ENCODE measurements around the gene CAST.

CAST gene

GRCh38 chr5:96772542-96772941 is 110.4 kb downstream of the CAST start:
- CTCF ChIA-PET, result interaction anchor here (1.0 to 2.3 kb wide), 2 partner anchors 20 to 389 kb away, joined by 5 to 6 read pairs; no protein-coding TSS in a partner anchor
- POLR2A ChIA-PET, result no interaction called here
- no peak overlapping the region for H3K27ac ChIP-seq (ENCODE audit: extremely low read depth, low read depth, low read length)
- peaks cover 48 to 86% of the 10 kb centered on the region in 2 experiments for H3K36me3 ChIP-seq (ENCODE audit: control insufficient read depth in 2 of 2, insufficient read depth in 1 of 2, low read length in 2 of 2)
- no peaks in the 10 kb centered on the region for H3K4me1 ChIP-seq (ENCODE audit: control insufficient read depth, insufficient read depth, low read length)
- H3K4me3 ChIP-seq (ENCODE audit: low read depth, low read length), result no peak overlapping the region
- TF ChIP-seq ZNF658 (tag by site-specific recombination; IDR thresholded peaks at IDR 0.05), result no peak
- no peak for TF ChIP-seq ZNF133 (tag by site-specific recombination; IDR thresholded peaks at IDR 0.05)
- TF ChIP-seq ZNF223 (tag by site-specific recombination; IDR thresholded peaks at IDR 0.05), result no peak
- TF ChIP-seq ZNF571 (tag by site-specific recombination; IDR thresholded peaks at IDR 0.05), result no peak
- TF ChIP-seq, protein P1, sequence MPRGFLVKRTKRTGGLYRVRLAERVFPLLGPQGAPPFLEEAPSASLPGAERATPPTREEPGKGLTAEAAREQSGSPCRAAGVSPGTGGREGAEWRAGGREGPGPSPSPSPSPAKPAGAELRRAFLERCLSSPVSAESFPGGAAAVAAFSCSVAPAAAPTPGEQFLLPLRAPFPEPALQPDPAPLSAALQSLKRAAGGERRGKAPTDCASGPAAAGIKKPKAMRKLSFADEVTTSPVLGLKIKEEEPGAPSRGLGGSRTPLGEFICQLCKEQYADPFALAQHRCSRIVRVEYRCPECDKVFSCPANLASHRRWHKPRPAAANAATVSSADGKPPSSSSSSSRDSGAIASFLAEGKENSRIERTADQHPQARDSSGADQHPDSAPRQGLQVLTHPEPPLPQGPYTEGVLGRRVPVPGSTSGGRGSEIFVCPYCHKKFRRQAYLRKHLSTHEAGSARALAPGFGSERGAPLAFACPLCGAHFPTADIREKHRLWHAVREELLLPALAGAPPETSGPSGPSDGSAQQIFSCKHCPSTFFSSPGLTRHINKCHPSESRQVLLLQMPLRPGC (tag by site-specific recombination; IDR thresholded peaks at IDR 0.05), result no peak
- no peak for TF ChIP-seq ZSCAN30 (tag by site-specific recombination; IDR thresholded peaks at IDR 0.05)
- TF ChIP-seq ZNF132 (tag by site-specific recombination; IDR thresholded peaks at IDR 0.05; ENCODE audit: borderline replicate concordance), result no peak
- no peaks in the 10 kb centered on the region for H3K9me3 ChIP-seq (ENCODE audit: control insufficient read depth, insufficient read depth, low read depth, low read length)

GRCh38 chr5:96775050-96775449 is 112.9 kb downstream of the CAST start:
- peaks cover 26 to 81% of the 10 kb centered on the region in 2 experiments for H3K36me3 ChIP-seq (ENCODE audit: control insufficient read depth in 2 of 2, insufficient read depth in 1 of 2, low read length in 2 of 2)
- TF ChIP-seq ZNF223 (tag by site-specific recombination; IDR thresholded peaks at IDR 0.05), result no peak
- H3K4me3 ChIP-seq (ENCODE audit: low read depth, low read length), result no peak overlapping the region
- no peaks in the 10 kb centered on the region for H3K4me1 ChIP-seq (ENCODE audit: control insufficient read depth, insufficient read depth, low read length)
- ChIA-PET POLR2A (no interaction called here), CTCF (no interaction called here)
- no peak overlapping the region for H3K27ac ChIP-seq (ENCODE audit: extremely low read depth, low read depth, low read length)
- no peaks in the 10 kb centered on the region for H3K9me3 ChIP-seq (ENCODE audit: control insufficient read depth, insufficient read depth, low read depth, low read length)

DNA sequence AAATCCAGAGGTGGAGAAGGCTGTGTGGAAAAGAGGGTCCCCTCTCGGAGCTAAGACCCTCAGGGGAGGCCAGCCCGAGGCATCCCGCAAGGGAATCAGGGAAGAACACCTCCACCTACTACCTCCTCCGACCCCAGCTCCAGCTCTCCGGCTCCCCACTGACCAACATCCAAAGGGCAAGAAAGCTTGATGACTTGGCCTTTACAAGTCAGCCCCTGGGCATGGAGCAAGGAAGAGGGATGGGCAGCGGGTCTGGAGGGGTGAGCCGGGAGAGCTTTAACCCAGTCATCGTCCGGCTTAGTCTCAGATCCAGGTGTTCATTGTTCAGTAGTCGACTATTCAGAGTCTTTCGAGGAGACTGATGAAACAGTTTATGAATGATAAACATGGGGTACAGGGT is 113.5 kb downstream of the CAST start:
- H3K9me3 ChIP-seq (ENCODE audit: control insufficient read depth, insufficient read depth, low read depth, low read length), result no peaks in the 10 kb centered on the region
- H3K27ac ChIP-seq (ENCODE audit: extremely low read depth, low read depth, low read length), result no peak overlapping the region
- peaks cover 20 to 75% of the 10 kb centered on the region in 2 experiments; a peak in 2 of 3 replicates for H3K36me3 ChIP-seq (ENCODE audit: control insufficient read depth in 2 of 2, insufficient read depth in 1 of 2, low read length in 2 of 2)
- no peak for TF ChIP-seq ZNF585B (tag by site-specific recombination; IDR thresholded peaks at IDR 0.05)
- TF ChIP-seq, protein P2, sequence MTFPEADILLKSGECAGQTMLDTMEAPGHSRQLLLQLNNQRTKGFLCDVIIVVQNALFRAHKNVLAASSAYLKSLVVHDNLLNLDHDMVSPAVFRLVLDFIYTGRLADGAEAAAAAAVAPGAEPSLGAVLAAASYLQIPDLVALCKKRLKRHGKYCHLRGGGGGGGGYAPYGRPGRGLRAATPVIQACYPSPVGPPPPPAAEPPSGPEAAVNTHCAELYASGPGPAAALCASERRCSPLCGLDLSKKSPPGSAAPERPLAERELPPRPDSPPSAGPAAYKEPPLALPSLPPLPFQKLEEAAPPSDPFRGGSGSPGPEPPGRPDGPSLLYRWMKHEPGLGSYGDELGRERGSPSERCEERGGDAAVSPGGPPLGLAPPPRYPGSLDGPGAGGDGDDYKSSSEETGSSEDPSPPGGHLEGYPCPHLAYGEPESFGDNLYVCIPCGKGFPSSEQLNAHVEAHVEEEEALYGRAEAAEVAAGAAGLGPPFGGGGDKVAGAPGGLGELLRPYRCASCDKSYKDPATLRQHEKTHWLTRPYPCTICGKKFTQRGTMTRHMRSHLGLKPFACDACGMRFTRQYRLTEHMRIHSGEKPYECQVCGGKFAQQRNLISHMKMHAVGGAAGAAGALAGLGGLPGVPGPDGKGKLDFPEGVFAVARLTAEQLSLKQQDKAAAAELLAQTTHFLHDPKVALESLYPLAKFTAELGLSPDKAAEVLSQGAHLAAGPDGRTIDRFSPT (tag by site-specific recombination; IDR thresholded peaks at IDR 0.05), result no peak
- TF ChIP-seq ZBTB6 (tag by site-specific recombination; IDR thresholded peaks at IDR 0.05), result no peak
- TF ChIP-seq FEZF1 (tag by site-specific recombination; IDR thresholded peaks at IDR 0.05), result no peak
- TF ChIP-seq ZNF416 (tag by site-specific recombination; IDR thresholded peaks at IDR 0.05), result no peak
- no peak for TF ChIP-seq ZNF664 (tag by site-specific recombination; IDR thresholded peaks at IDR 0.05)
- POLR2A ChIA-PET, result interaction anchor here (0.9 kb wide), 1 partner anchor 14 kb away, joined by 3 read pairs; no protein-coding TSS in a partner anchor
- H3K4me1 ChIP-seq (ENCODE audit: control insufficient read depth, insufficient read depth, low read length), result 0 out of 2 replicates have a peak, but pooled peaks cover 3% of the 10 kb centered on the region
- CTCF ChIA-PET, result interaction anchor here (0.5 kb wide), 1 partner anchor 431 kb away, joined by 3 read pairs; no protein-coding TSS in a partner anchor
- no peak overlapping the region for H3K4me3 ChIP-seq (ENCODE audit: low read depth, low read length)

DNA sequence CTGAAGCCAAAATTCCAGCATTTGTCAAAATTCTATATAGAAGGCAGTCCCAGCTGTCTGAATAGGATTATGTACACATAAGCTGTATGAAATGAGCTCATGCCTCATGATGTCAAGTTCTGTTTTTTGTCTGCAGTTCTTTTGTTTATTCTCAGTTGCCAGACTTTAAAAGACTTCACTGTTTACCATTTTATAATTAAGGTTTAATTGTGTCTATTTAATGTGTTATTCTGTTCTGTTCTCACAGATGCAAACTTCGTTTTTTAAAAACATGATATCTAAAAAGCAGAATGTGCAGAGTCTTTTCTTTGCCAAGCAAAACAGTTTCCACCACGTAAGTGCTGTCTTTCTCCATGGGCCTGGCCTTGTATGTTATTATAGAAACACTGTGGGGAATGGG is 114.4 kb downstream of the CAST start:
- H3K9me3 ChIP-seq (ENCODE audit: control insufficient read depth, insufficient read depth, low read depth, low read length), result no peaks in the 10 kb centered on the region
- ChIA-PET CTCF (interaction anchor here (0.7 to 1.5 kb wide), 2 partner anchors 24 to 402 kb away, joined by 3 to 6 read pairs; no protein-coding TSS in a partner anchor), POLR2A (interaction anchor here (0.9 kb wide), 1 partner anchor 13 kb away, joined by 3 read pairs; no protein-coding TSS in a partner anchor)
- 0 out of 2 replicates have a peak, but pooled peaks cover 7% of the 10 kb centered on the region for H3K4me1 ChIP-seq (ENCODE audit: control insufficient read depth, insufficient read depth, low read length)
- H3K36me3 ChIP-seq (ENCODE audit: control insufficient read depth in 2 of 2, insufficient read depth in 1 of 2, low read length in 2 of 2), result peaks cover 15 to 66% of the 10 kb centered on the region in 2 experiments; a peak in 2 of 3 replicates
- H3K4me3 ChIP-seq (ENCODE audit: low read depth, low read length), result no peak overlapping the region
- H3K27ac ChIP-seq (ENCODE audit: extremely low read depth, low read depth, low read length), result no peak overlapping the region
- TF ChIP-seq ZNF629 (tag by site-specific recombination; IDR thresholded peaks at IDR 0.05) (peak; percentile 74), ZNF843 (tag by site-specific recombination; IDR thresholded peaks at IDR 0.05) (peak; percentile 35; the same call in 1 of the 2 replicates), BCL6B (tag by site-specific recombination; IDR thresholded peaks at IDR 0.05) (0 out of 2 replicates have a peak, but pooled peaks have one; percentile 15), FEZF1 (tag by site-specific recombination; IDR thresholded peaks at IDR 0.05) (peak; percentile 78), ZNF776 (tag by site-specific recombination; IDR thresholded peaks at IDR 0.05; ENCODE audit: borderline replicate concordance) (no peak), YY2 (tag by site-specific recombination; IDR thresholded peaks at IDR 0.05) (no peak), BCL11A (tag by site-specific recombination; IDR thresholded peaks at IDR 0.05; ENCODE audit: low read depth) (0 out of 2 replicates have a peak, but pooled peaks have one; percentile 21)
- TF ChIP-seq, protein P3, sequence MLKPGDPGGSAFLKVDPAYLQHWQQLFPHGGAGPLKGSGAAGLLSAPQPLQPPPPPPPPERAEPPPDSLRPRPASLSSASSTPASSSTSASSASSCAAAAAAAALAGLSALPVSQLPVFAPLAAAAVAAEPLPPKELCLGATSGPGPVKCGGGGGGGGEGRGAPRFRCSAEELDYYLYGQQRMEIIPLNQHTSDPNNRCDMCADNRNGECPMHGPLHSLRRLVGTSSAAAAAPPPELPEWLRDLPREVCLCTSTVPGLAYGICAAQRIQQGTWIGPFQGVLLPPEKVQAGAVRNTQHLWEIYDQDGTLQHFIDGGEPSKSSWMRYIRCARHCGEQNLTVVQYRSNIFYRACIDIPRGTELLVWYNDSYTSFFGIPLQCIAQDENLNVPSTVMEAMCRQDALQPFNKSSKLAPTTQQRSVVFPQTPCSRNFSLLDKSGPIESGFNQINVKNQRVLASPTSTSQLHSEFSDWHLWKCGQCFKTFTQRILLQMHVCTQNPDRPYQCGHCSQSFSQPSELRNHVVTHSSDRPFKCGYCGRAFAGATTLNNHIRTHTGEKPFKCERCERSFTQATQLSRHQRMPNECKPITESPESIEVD (tag by site-specific recombination; IDR thresholded peaks at IDR 0.05), result peak; percentile 92

Data from HEK293 (cell line).